ENCODE measurements around the gene FNDC5. TPM values are rescaled to one million over a fixed set of nuclear protein-coding genes. Genes with fewer than 3 reads are reported as not detected.

Gene FNDC5
- total and polyA plus RNA-seq, 9 of the 15 experiments (the other 6 are each of a cell fraction or from before 2014, with no cell fraction given): 0.06 to 2.1 (median 0.22) TPM

DNA sequence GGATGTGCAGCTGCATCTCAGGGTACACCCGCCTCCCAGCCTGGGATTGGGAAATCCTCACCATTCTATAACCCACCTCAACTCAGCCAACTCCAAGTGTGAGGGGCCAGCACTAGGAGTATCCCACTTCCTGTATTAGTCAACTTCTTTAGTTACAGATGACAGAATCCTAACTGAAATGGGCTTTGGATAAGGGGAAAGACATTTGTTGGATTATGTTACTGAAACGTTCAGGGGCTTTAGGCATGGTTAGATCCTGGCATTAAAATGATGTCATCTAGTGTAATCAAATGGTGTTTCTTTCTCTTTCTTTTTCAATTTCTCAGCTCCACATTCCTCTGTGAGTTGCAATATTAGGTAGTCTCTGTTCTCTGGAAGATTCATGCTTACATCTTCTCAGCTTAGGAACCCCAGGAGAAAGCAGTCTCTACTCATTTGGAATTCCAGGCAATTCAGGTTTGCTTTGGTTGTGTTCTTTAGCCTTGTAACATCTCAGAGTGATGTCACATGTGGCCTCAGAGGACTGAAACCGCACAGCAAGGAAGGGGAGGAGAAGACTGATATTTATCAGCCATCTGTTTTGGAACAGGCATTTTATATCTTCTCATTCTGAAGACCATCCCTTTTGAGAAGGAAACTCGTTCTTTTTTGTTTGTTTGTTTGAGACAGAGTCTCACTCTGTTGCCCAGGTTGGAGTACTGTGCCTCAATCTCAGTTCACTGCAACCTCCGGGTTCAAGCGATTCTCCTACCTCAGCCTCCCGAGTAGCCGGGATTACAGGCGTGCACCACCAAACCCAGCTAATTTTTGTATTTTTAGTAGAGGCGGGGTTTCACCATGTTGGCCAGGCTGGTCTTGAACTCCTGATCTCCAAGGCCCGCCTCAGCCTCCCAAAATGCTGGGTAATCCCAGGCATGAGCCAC is 49.4 kb upstream of the FNDC5 start (continued):
- no peak for TF ChIP-seq CUX1 (CRISPR knock-in tag; IDR thresholded peaks at IDR 0.05)
- TF ChIP-seq, protein P1, sequence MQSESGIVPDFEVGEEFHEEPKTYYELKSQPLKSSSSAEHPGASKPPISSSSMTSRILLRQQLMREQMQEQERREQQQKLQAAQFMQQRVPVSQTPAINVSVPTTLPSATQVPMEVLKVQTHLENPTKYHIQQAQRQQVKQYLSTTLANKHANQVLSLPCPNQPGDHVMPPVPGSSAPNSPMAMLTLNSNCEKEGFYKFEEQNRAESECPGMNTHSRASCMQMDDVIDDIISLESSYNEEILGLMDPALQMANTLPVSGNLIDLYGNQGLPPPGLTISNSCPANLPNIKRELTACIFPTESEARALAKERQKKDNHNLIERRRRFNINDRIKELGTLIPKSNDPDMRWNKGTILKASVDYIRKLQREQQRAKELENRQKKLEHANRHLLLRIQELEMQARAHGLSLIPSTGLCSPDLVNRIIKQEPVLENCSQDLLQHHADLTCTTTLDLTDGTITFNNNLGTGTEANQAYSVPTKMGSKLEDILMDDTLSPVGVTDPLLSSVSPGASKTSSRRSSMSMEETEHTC (IDR thresholded peaks at IDR 0.05): no peak
- TF ChIP-seq, protein P2, sequence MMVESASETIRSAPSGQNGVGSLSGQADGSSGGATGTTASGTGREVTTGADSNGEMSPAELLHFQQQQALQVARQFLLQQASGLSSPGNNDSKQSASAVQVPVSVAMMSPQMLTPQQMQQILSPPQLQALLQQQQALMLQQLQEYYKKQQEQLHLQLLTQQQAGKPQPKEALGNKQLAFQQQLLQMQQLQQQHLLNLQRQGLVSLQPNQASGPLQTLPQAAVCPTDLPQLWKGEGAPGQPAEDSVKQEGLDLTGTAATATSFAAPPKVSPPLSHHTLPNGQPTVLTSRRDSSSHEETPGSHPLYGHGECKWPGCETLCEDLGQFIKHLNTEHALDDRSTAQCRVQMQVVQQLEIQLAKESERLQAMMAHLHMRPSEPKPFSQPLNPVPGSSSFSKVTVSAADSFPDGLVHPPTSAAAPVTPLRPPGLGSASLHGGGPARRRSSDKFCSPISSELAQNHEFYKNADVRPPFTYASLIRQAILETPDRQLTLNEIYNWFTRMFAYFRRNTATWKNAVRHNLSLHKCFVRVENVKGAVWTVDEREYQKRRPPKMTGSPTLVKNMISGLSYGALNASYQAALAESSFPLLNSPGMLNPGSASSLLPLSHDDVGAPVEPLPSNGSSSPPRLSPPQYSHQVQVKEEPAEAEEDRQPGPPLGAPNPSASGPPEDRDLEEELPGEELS (CRISPR knock-in tag; IDR thresholded peaks at IDR 0.05; ENCODE audit: borderline replicate concordance): no peak
- TF ChIP-seq ZBTB7A (IDR thresholded peaks at IDR 0.05; ENCODE audit: borderline replicate concordance, control insufficient read depth, low read depth, low read length): no peak
- no peak for TF ChIP-seq SMC3 (conservative IDR thresholded peaks at IDR 0.05; ENCODE audit: insufficient read depth, low read depth, low read length)
- TF ChIP-seq KDM2B (CRISPR knock-in tag; IDR thresholded peaks at IDR 0.05): no peak
- TF ChIP-seq EGR1 (conservative IDR thresholded peaks at IDR 0.05): no peak
- TF ChIP-seq ERF (CRISPR knock-in tag; IDR thresholded peaks at IDR 0.05): no peak
- TF ChIP-seq PHF8 (IDR thresholded peaks at IDR 0.05; ENCODE audit: borderline replicate concordance, low read length): no peak
- no peak for TF ChIP-seq GATA2 (CRISPR knock-in tag; IDR thresholded peaks at IDR 0.05)
- TF ChIP-seq RNF2 (IDR thresholded peaks at IDR 0.05): no peak
- TF ChIP-seq HMGN3 (IDR thresholded peaks at IDR 0.05; ENCODE audit: borderline replicate concordance, extremely low read depth, insufficient read length, low read depth, low read length): no peak
- TF ChIP-seq, protein P3, sequence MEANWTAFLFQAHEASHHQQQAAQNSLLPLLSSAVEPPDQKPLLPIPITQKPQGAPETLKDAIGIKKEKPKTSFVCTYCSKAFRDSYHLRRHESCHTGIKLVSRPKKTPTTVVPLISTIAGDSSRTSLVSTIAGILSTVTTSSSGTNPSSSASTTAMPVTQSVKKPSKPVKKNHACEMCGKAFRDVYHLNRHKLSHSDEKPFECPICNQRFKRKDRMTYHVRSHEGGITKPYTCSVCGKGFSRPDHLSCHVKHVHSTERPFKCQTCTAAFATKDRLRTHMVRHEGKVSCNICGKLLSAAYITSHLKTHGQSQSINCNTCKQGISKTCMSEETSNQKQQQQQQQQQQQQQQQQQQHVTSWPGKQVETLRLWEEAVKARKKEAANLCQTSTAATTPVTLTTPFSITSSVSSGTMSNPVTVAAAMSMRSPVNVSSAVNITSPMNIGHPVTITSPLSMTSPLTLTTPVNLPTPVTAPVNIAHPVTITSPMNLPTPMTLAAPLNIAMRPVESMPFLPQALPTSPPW (CRISPR knock-in tag; IDR thresholded peaks at IDR 0.05): 0 out of 2 replicates have a peak, but pooled peaks have one; percentile 27
- TF ChIP-seq, protein P4, sequence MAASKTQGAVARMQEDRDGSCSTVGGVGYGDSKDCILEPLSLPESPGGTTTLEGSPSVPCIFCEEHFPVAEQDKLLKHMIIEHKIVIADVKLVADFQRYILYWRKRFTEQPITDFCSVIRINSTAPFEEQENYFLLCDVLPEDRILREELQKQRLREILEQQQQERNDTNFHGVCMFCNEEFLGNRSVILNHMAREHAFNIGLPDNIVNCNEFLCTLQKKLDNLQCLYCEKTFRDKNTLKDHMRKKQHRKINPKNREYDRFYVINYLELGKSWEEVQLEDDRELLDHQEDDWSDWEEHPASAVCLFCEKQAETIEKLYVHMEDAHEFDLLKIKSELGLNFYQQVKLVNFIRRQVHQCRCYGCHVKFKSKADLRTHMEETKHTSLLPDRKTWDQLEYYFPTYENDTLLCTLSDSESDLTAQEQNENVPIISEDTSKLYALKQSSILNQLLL (CRISPR knock-in tag; IDR thresholded peaks at IDR 0.05; ENCODE audit: borderline replicate concordance): no peak

Data from K562 (cell line).